HG02759 (cell line): ENCODE data around the gene PCNT.

Experiments used
- ATAC-seq: cut with Tn5 transposase; IDR thresholded peaks from one replicate; pipeline ENCODE4 v1.9.1; 2021; ENCODE audit warnings: mild to moderate bottlenecking, moderate library complexity; ENCODE audit not compliant: unreplicated experiment

Gene PCNT

GRCh38 chr21:46379691-46380090 lies 55.7 kb downstream of the PCNT start:
- ATAC-seq = no peak

GRCh38 chr21:46381541-46381940 lies 57.6 kb downstream of the PCNT start:
- no peak for ATAC-seq

- no peak for ATAC-seq
Measured at GRCh38 chr21:46384556-46384955, 60.6 kb downstream of the PCNT start.

- no peak for ATAC-seq
Measured at GRCh38 chr21:46385846-46386733, 62.1 kb downstream of the PCNT start.

GRCh38 chr21:46386734-46387088 lies 62.8 kb downstream of the PCNT start:
- ATAC-seq = no peak

GRCh38 chr21:46388206-46388880 lies 64.4 kb downstream of the PCNT start:
- ATAC-seq = no peak

- ATAC-seq = no peak
Measured at GRCh38 chr21:46388896-46389295, 64.9 kb downstream of the PCNT start.

GRCh38 chr21:46390603-46391545 lies 66.9 kb downstream of the PCNT start:
- no peak for ATAC-seq

GRCh38 chr21:46391773-46392172 lies 67.8 kb downstream of the PCNT start:
- no peak for ATAC-seq

GRCh38 chr21:46392921-46393320 lies 69.0 kb downstream of the PCNT start:
- no peak for ATAC-seq

- no peak for ATAC-seq
Measured at GRCh38 chr21:46393451-46393940, 69.5 kb downstream of the PCNT start.

GRCh38 chr21:46393941-46394594 lies 70.1 kb downstream of the PCNT start:
- ATAC-seq = no peak

- no peak for ATAC-seq
Measured at GRCh38 chr21:46394595-46395104, 70.7 kb downstream of the PCNT start.

- ATAC-seq = no peak
Measured at GRCh38 chr21:46397211-46397905, 73.4 kb downstream of the PCNT start.

GRCh38 chr21:46397993-46398392 lies 74.0 kb downstream of the PCNT start:
- no peak for ATAC-seq

GRCh38 chr21:46399129-46399528 lies 75.2 kb downstream of the PCNT start:
- ATAC-seq = no peak

- no peak for ATAC-seq
Measured at GRCh38 chr21:46399686-46400085, 75.7 kb downstream of the PCNT start.

- no peak for ATAC-seq
Measured at GRCh38 chr21:46401186-46401910, 77.4 kb downstream of the PCNT start.

GRCh38 chr21:46402421-46402820 lies 78.5 kb downstream of the PCNT start:
- ATAC-seq = no peak
